OCI-LY1 (cell line): Measurements from ENCODE around the gene RAD51B.

Experiments
- CTCF ChIP-seq: fragments of 200-600 bp; sonication (generic), shearing (Covaris generic); IDR thresholded peaks from 2 replicates; pipeline ENCODE4 v1.5.1; 2017; ENCODE audit warnings: mild to moderate bottlenecking, antibody characterized with exemption, low read length, moderate library complexity, mixed read lengths
- EZH2 ChIP-seq: fragments of 200-600 bp; sonication (generic), shearing (Covaris generic); IDR thresholded peaks from 2 replicates; pipeline ENCODE4 v1.8.0; 2017; ENCODE audit warnings: borderline replicate concordance, mixed run types, mild to moderate bottlenecking, antibody characterized with exemption, low read length, moderate library complexity, mixed read lengths

DNA sequence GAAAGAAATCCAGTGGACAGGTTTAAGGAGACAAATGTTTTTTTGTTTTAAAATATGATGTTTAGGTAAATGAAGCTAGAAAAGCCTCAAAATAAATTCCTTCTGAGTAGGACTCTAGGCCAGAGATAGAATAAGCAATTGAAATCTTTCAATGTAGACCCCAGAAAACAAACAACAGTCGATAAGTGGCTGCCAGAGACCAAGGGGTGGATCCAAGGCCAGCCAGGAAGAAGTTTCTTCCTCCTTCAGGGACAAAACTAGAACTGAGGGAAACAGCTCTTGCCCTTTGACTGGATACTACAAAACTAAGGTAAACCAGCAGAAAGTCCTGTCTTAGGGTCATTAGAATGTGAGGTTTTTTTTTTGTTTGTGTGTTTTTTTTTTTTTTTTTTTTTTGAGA, 481.6 kb downstream of the RAD51B start:
- TF ChIP-seq CTCF (no peak), EZH2 (no peak)
